Ishikawa (cell line): ENCODE measurements around the gene FGF14.

Source experiments
- CEBPB ChIP-seq: IDR thresholded peaks from 2 replicates; pipeline ENCODE4 v1.6.1; 2012
- CREB1 ChIP-seq: IDR thresholded peaks from 2 replicates; pipeline ENCODE4 v1.6.1; 2012; ENCODE audit warnings: low read depth
- EGR1 ChIP-seq: IDR thresholded peaks from 2 replicates; pipeline ENCODE4 v1.6.1; 2012
- EP300 ChIP-seq: IDR thresholded peaks from 2 replicates; pipeline ENCODE4 v1.6.1; 2012; ENCODE audit warnings: borderline replicate concordance
- FOXM1 ChIP-seq: IDR thresholded peaks from 2 replicates; pipeline ENCODE4 v1.6.1; 2012; ENCODE audit warnings: low read depth, borderline replicate concordance
- NFIC ChIP-seq: IDR thresholded peaks from 2 replicates; pipeline ENCODE4 v1.6.1; 2012
- RAD21 ChIP-seq: IDR thresholded peaks from 2 replicates; pipeline ENCODE4 v1.6.1; 2012; ENCODE audit warnings: low read depth
- TAF1 ChIP-seq: IDR thresholded peaks from 2 replicates; pipeline ENCODE4 v1.6.1; 2012; ENCODE audit warnings: low read depth, mild to moderate bottlenecking
- TCF12 ChIP-seq: IDR thresholded peaks from 2 replicates; pipeline ENCODE4 v1.6.1; 2012; ENCODE audit warnings: low read depth
- TEAD4 ChIP-seq: IDR thresholded peaks from 2 replicates; pipeline ENCODE4 v1.6.1; 2012
- YY1 ChIP-seq: IDR thresholded peaks from 2 replicates; pipeline ENCODE4 v1.6.1; 2012; ENCODE audit warnings: low read depth
- ZBTB7A ChIP-seq: IDR thresholded peaks from 2 replicates; pipeline ENCODE4 v1.6.1; 2012; ENCODE audit warnings: low read depth
- TF ChIP-seq, protein P1 (sequence below): IDR thresholded peaks from 2 replicates; pipeline ENCODE4 v1.6.1; 2012; ENCODE audit warnings: low read depth, mild to moderate bottlenecking
- TF ChIP-seq, protein P2 (sequence below): IDR thresholded peaks from 2 replicates; pipeline ENCODE4 v1.6.1; 2012
- TF ChIP-seq, protein P3 (sequence below): IDR thresholded peaks from 2 replicates; pipeline ENCODE4 v1.6.1; 2012

Gene FGF14

DNA sequence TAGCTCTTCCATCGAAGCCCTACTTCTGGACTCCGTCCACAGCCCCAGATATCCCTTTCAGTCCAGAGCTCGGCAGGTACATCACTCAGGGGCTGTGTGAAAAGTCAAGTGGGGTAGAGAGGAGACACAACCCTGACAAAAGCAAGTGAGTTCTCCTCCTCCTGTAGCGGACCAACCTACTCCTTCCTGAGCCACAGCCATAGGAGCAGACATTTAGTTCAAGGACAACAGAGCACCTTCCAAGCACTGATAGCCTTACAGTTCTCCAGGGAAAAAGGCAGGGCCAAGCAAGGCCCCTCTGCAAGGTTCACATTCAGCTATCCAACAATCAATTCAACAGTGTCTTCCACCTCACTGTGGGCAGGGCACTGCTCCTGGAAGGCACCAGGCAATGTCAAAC, 89.0 kb downstream of the FGF14 start:
- TF ChIP-seq FOXM1 (no peak), YY1 (no peak), TCF12 (no peak), EGR1 (no peak), ZBTB7A (no peak), RAD21 (no peak), TEAD4 (no peak)
- TF ChIP-seq, protein P1, sequence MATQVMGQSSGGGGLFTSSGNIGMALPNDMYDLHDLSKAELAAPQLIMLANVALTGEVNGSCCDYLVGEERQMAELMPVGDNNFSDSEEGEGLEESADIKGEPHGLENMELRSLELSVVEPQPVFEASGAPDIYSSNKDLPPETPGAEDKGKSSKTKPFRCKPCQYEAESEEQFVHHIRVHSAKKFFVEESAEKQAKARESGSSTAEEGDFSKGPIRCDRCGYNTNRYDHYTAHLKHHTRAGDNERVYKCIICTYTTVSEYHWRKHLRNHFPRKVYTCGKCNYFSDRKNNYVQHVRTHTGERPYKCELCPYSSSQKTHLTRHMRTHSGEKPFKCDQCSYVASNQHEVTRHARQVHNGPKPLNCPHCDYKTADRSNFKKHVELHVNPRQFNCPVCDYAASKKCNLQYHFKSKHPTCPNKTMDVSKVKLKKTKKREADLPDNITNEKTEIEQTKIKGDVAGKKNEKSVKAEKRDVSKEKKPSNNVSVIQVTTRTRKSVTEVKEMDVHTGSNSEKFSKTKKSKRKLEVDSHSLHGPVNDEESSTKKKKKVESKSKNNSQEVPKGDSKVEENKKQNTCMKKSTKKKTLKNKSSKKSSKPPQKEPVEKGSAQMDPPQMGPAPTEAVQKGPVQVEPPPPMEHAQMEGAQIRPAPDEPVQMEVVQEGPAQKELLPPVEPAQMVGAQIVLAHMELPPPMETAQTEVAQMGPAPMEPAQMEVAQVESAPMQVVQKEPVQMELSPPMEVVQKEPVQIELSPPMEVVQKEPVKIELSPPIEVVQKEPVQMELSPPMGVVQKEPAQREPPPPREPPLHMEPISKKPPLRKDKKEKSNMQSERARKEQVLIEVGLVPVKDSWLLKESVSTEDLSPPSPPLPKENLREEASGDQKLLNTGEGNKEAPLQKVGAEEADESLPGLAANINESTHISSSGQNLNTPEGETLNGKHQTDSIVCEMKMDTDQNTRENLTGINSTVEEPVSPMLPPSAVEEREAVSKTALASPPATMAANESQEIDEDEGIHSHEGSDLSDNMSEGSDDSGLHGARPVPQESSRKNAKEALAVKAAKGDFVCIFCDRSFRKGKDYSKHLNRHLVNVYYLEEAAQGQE, result no peak

DNA sequence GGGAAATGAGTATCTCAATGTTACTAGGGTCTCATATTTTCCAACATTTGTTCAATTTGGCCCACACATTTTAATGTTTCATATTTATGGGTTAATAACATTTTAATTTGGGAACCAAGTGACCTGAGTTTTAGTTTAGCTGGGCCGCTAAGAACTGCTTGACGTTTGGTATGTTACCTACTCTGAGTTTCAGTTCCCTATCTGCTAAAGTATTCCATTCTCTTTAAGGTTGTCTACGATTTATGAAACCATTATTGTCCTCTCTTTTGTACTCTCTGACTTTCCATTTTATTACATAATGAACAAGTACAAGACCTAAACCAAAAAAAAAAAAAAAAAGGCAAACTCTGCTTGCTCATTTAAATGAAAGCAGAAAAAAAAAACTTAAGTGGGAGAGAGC, 89.9 kb downstream of the FGF14 start:
- TF ChIP-seq, protein P2, sequence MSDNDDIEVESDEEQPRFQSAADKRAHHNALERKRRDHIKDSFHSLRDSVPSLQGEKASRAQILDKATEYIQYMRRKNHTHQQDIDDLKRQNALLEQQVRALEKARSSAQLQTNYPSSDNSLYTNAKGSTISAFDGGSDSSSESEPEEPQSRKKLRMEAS, result no peak
- TF ChIP-seq TCF12 (no peak), NFIC (no peak), CREB1 (no peak), ZBTB7A (no peak), CEBPB (no peak), TAF1 (no peak), EGR1 (no peak), TEAD4 (no peak), RAD21 (no peak), EP300 (no peak), FOXM1 (no peak), YY1 (no peak)
- TF ChIP-seq, protein P3, sequence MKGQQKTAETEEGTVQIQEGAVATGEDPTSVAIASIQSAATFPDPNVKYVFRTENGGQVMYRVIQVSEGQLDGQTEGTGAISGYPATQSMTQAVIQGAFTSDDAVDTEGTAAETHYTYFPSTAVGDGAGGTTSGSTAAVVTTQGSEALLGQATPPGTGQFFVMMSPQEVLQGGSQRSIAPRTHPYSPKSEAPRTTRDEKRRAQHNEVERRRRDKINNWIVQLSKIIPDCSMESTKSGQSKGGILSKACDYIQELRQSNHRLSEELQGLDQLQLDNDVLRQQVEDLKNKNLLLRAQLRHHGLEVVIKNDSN, result no peak
- TF ChIP-seq, protein P1, result no peak

DNA sequence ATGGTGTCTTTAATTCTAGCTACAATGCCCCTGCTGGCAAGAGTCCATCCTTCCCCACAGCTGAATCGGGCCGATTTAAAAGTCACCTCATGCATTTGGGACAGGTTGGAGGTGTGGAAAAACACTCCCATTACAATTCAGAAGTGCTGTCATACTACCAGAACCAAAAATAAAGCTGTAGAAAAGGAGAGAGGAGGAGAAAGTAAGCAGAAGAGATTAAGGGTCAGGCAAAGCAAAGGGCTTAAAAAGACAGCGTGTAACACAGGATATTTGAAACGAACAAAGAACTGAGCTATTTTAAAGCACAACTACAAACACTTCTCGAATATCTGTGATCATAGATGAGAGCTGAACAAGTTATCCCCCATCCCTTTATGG, 90.4 kb downstream of the FGF14 start:
- no peak for TF ChIP-seq EGR1
- TF ChIP-seq TAF1, result no peak
- TF ChIP-seq, protein P2, result no peak
- TF ChIP-seq TCF12, result no peak
- no peak for TF ChIP-seq RAD21
- TF ChIP-seq NFIC, result no peak
- no peak for TF ChIP-seq CREB1
- TF ChIP-seq TEAD4, result no peak
- TF ChIP-seq EP300, result no peak
- TF ChIP-seq FOXM1, result no peak
- TF ChIP-seq CEBPB, result no peak
- TF ChIP-seq ZBTB7A, result no peak
- TF ChIP-seq, protein P1, result no peak
- TF ChIP-seq, protein P3, result no peak
- no peak for TF ChIP-seq YY1

DNA sequence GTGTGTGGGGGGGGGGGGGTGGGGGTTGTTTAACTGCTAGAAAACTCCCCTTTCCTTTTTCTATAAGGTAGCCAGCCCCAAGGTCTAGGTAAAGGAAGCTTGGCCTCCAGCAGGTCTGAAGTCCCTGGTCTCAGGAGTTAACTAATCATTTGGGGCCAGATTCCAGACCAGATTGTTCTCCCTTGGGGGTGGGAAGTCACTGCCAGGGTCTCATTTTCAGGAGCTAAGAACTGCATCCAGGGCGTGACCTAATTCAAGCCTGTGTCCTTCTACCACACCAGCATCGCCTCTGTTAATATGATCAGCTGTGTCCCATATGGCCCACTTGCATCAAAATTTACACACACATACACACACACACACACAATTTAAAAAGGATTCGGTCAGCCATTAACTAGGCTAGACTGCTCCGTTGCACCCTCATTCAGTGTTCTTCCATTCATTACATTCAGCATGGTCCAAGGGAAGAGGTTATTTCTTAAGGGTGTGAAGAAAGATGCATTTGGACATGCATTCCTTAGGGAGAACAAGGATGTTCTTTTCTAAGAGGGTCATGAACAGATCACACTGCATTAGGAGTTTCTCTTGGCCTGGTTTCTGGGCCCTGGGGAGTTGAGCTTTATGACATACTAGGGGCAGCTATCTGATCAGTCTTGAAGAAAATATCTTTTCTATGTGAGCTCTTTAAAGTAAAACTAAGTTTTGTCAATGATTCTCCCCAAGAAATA, 91.0 kb downstream of the FGF14 start:
- no peak for TF ChIP-seq RAD21
- TF ChIP-seq NFIC, result no peak
- TF ChIP-seq, protein P1, result no peak
- TF ChIP-seq EGR1, result no peak
- TF ChIP-seq ZBTB7A, result no peak
- no peak for TF ChIP-seq CEBPB
- no peak for TF ChIP-seq TCF12
- no peak for TF ChIP-seq FOXM1
- no peak for TF ChIP-seq EP300
- TF ChIP-seq, protein P2, result no peak
- no peak for TF ChIP-seq TEAD4
- TF ChIP-seq YY1, result no peak
